Measurements from ENCODE around the gene CSNK2A2. TPM values are rescaled to one million over a fixed set of nuclear protein-coding genes. Genes with fewer than 3 reads are reported as not detected.

Gene CSNK2A2
- total and polyA plus RNA-seq, 2 experiments from 2014 or later = 44.7 to 102 TPM

- TF ChIP-seq, protein P1, sequence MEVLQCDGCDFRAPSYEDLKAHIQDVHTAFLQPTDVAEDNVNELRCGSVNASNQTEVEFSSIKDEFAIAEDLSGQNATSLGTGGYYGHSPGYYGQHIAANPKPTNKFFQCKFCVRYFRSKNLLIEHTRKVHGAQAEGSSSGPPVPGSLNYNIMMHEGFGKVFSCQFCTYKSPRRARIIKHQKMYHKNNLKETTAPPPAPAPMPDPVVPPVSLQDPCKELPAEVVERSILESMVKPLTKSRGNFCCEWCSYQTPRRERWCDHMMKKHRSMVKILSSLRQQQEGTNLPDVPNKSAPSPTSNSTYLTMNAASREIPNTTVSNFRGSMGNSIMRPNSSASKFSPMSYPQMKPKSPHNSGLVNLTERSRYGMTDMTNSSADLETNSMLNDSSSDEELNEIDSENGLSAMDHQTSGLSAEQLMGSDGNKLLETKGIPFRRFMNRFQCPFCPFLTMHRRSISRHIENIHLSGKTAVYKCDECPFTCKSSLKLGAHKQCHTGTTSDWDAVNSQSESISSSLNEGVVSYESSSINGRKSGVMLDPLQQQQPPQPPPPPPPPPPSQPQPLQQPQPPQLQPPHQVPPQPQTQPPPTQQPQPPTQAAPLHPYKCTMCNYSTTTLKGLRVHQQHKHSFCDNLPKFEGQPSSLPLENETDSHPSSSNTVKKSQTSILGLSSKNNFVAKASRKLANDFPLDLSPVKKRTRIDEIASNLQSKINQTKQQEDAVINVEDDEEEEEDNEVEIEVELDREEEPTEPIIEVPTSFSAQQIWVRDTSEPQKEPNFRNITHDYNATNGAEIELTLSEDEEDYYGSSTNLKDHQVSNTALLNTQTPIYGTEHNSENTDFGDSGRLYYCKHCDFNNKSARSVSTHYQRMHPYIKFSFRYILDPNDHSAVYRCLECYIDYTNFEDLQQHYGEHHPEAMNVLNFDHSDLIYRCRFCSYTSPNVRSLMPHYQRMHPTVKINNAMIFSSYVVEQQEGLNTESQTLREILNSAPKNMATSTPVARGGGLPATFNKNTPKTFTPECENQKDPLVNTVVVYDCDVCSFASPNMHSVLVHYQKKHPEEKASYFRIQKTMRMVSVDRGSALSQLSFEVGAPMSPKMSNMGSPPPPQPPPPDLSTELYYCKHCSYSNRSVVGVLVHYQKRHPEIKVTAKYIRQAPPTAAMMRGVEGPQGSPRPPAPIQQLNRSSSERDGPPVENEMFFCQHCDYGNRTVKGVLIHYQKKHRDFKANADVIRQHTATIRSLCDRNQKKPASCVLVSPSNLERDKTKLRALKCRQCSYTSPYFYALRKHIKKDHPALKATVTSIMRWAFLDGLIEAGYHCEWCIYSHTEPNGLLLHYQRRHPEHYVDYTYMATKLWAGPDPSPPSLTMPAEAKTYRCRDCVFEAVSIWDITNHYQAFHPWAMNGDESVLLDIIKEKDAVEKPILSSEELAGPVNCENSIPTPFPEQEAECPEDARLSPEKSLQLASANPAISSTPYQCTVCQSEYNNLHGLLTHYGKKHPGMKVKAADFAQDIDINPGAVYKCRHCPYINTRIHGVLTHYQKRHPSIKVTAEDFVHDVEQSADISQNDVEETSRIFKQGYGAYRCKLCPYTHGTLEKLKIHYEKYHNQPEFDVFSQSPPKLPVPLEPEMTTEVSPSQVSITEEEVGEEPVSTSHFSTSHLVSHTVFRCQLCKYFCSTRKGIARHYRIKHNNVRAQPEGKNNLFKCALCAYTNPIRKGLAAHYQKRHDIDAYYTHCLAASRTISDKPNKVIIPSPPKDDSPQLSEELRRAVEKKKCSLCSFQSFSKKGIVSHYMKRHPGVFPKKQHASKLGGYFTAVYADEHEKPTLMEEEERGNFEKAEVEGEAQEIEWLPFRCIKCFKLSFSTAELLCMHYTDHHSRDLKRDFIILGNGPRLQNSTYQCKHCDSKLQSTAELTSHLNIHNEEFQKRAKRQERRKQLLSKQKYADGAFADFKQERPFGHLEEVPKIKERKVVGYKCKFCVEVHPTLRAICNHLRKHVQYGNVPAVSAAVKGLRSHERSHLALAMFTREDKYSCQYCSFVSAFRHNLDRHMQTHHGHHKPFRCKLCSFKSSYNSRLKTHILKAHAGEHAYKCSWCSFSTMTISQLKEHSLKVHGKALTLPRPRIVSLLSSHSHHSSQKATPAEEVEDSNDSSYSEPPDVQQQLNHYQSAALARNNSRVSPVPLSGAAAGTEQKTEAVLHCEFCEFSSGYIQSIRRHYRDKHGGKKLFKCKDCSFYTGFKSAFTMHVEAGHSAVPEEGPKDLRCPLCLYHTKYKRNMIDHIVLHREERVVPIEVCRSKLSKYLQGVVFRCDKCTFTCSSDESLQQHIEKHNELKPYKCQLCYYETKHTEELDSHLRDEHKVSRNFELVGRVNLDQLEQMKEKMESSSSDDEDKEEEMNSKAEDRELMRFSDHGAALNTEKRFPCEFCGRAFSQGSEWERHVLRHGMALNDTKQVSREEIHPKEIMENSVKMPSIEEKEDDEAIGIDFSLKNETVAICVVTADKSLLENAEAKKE (CRISPR knock-in tag; IDR thresholded peaks at IDR 0.05) = no peak
- no peak for TF ChIP-seq POLR2AphosphoS5 (IDR thresholded peaks at IDR 0.05; ENCODE audit: low read depth)
- TF ChIP-seq CREB1 (CRISPR knock-in tag; IDR thresholded peaks at IDR 0.05; ENCODE audit: low read depth) = no peak
- TF ChIP-seq ZNF331 (CRISPR knock-in tag; IDR thresholded peaks at IDR 0.05; ENCODE audit: low read depth) = no peak
- no peak for TF ChIP-seq ZNF114 (CRISPR knock-in tag; IDR thresholded peaks at IDR 0.05)
- TF ChIP-seq, protein P2, sequence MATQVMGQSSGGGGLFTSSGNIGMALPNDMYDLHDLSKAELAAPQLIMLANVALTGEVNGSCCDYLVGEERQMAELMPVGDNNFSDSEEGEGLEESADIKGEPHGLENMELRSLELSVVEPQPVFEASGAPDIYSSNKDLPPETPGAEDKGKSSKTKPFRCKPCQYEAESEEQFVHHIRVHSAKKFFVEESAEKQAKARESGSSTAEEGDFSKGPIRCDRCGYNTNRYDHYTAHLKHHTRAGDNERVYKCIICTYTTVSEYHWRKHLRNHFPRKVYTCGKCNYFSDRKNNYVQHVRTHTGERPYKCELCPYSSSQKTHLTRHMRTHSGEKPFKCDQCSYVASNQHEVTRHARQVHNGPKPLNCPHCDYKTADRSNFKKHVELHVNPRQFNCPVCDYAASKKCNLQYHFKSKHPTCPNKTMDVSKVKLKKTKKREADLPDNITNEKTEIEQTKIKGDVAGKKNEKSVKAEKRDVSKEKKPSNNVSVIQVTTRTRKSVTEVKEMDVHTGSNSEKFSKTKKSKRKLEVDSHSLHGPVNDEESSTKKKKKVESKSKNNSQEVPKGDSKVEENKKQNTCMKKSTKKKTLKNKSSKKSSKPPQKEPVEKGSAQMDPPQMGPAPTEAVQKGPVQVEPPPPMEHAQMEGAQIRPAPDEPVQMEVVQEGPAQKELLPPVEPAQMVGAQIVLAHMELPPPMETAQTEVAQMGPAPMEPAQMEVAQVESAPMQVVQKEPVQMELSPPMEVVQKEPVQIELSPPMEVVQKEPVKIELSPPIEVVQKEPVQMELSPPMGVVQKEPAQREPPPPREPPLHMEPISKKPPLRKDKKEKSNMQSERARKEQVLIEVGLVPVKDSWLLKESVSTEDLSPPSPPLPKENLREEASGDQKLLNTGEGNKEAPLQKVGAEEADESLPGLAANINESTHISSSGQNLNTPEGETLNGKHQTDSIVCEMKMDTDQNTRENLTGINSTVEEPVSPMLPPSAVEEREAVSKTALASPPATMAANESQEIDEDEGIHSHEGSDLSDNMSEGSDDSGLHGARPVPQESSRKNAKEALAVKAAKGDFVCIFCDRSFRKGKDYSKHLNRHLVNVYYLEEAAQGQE (IDR thresholded peaks at IDR 0.05; ENCODE audit: unreplicated experiment) = no peak
- TF ChIP-seq STAT1 (IDR thresholded peaks at IDR 0.05; ENCODE audit: unreplicated experiment) = no peak
These were observed 443 bp downstream of the CSNK2A2 start (continued) for GRCh38 chr16:58197314-58198012.
